CD4-positive, alpha-beta T cell treated with Interleukin-10 for 1 hour (primary cell): ENCODE data around the gene SLC17A9.

Experiments
- DNase-seq: peaks from one replicate; pipeline ENCODE4 v3.0.0-alpha.2; 2020

The SLC17A9 gene, protein sequence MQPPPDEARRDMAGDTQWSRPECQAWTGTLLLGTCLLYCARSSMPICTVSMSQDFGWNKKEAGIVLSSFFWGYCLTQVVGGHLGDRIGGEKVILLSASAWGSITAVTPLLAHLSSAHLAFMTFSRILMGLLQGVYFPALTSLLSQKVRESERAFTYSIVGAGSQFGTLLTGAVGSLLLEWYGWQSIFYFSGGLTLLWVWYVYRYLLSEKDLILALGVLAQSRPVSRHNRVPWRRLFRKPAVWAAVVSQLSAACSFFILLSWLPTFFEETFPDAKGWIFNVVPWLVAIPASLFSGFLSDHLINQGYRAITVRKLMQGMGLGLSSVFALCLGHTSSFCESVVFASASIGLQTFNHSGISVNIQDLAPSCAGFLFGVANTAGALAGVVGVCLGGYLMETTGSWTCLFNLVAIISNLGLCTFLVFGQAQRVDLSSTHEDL

DNA sequence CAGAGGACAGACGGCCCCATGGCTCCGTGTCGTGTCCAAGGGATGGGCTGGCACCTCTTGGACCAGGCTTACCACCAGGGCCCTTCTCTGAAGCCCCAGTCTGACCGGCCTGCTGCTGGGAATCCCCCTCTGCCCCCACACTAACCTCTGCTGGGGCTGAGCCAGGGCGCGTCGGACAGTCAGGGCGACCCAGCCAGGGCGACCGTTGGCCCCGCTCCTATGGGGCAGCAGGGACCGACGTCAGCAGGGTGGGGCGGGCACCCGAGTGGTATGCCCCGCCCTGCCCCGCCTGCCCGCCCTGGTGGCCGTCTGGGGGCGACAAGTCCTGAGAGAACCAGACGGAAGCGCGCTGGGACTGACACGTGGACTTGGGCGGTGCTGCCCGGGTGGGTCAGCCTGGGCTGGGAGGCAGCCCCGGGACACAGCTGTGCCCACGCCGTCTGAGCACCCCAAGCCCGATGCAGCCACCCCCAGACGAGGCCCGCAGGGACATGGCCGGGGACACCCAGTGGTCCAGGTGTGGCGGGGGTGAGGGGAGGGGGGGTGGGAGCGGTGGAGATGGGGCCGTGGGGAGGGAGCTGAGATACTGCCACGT is at the start of gene SLC17A9:
Gene SLC17A9, plus strand, starts transcription at position 337 of the 595 bp plus-strand sequence. Its CDS starts 122 bp downstream, at position 459.
- peak; percentile 51 for DNase-seq

DNA sequence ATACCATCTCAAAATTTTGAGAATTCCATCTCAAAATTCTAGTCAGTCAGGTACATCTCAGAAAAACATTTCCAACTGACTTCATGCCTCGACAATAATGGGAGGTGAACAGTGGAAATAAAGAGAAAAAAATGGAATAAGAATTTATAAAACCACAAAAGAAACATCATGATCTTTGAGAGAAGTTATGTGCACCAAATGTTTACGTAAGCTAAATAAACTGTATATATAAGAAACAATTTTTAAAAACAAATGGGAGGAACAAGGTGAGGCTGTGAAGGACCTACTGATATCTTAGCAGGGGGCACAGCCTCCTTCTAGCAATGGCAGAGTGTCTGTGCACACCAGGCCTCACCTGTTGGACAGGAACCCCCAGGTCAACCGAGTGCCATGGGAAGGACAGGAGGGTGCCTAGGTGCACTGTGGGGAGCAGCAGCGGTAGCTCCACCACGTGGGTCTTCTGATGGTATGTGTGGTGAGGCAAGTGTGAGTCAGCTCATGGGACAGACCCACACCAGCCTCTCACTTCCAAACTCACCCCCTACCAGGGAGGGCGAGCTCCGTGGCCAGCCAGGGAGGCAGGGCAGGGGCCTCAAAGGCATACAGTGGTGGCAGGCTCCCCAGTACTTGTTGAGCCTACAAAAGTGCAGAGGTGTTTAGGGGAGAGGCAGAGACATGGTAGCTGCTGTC is 49.4 kb upstream of the SLC17A9 start:
- DNase-seq = no peak

DNA sequence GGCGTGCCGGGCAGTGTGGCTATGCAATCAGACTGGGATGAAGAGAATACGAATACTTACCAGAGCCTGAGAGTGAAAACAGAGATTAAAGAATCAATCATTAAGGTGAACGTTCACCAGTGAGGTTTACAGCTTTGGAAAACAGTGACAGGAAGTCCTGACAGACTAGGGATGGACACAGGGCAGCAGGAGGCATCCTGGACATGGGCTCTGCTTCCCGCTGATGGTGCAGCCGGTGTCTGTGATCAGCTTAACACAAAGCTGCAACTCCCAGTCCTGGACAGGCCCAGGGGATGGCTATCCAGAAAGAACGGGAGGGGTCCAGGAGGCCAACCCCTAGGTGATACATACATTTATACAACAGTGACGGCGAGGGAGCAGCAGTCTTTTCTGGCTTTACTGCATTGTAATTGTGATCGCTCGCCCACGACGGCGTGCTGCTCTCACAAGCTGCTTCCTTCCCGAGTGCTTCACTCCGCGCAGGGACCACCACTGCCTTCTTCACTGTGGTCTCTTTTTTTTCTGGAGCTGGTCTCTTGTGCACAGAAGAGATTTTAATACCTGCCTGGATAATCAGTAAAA is 46.9 kb upstream of the SLC17A9 start:
- DNase-seq = no peak

DNA sequence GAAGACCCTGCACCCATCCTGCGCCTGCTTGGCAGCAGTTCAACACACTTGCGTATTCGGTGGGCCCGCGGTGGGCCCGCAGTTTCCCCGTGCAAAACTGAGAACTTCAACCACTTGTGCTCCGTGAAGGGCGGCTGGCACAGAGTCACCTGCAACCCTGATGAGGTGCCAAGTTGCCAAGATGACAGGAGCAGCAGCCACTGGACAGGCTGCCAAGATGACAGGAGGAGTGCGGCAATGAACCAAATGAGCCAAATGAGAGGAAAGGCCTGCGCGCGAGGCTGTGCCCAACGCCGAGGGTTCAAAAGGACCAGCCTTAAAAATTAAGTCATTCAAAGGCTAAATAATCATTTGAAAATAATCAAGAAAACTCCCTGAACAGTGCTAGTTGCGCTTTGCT is 46.3 kb upstream of the SLC17A9 start:
- DNase-seq = no peak

DNA sequence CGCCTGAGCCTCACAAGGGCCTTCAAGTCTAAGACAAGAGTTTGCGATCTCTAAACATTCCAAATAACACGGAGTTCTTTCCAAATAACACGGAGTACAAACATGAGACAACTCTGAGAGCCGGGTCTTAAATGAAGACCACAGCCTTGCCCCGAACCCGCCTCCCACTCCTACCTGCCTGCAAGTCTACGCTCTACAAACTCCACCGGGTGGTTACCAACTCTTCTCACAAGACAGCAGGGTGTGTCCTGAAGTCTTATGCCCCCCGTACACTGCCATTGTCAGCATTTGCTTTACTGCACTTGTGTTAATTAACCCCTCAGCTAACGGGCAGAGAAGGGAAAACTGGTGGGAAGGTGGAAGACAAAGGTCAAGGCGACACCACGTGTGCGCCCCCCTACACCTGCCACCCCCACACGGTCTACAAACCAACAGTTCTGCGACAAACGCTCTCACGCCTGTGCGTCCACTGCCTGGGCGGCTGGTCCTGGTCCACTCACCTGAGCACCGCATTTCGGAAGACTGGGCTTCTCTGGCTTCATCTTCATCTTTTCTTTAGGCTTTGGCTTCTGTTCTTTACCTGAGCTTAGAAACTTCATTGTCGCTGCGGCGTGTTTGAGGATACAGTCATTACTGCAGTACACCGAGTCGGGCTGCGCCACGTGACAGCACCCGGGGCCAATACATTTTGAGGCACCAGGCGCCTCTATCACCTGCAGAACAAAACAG is 45.7 kb upstream of the SLC17A9 start:
- no peak for DNase-seq

DNA sequence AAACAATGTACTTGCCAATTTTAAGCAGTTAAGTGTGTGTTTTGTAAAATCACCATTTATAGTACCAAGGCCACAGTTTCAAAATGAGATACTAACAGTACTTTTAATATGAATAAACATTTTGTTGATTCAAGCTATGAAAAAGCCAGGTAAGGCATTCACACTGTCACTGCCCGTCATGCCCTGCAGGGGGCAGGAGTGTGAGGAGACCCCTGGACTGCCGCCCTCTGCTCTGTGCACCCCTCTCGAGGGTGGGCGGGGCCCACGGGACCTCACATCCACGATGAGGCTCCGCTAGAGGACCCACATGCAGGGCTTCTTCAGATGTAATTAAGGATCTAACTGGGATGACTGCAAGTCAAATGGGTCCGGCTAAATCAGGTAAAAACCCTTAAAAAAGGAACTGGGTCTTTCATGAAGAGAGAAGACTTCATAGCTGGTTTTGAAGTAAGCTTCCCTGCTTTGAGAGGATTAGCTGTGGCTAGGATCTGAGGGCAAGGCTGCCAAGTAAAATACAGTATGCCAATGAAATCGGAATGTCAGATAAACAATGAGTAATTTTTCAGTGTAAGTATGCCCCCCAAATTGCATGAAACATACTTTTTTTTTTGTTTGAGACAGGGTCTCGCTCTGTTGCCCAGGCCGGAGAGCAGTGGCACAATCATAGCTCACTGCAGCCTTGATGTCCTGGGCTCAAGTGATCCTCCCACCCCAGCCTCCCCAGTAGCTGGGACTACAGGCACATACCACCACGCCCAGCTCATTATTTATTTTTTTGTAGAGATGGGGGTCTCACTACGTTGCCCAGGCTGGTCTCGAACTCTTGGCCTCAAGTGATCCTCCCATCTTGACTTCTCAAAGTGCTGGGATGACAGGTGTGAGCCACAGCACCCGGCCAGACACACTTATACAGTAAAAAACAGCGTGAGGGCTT is 44.9 kb upstream of the SLC17A9 start:
- DNase-seq = peak; percentile 54

DNA sequence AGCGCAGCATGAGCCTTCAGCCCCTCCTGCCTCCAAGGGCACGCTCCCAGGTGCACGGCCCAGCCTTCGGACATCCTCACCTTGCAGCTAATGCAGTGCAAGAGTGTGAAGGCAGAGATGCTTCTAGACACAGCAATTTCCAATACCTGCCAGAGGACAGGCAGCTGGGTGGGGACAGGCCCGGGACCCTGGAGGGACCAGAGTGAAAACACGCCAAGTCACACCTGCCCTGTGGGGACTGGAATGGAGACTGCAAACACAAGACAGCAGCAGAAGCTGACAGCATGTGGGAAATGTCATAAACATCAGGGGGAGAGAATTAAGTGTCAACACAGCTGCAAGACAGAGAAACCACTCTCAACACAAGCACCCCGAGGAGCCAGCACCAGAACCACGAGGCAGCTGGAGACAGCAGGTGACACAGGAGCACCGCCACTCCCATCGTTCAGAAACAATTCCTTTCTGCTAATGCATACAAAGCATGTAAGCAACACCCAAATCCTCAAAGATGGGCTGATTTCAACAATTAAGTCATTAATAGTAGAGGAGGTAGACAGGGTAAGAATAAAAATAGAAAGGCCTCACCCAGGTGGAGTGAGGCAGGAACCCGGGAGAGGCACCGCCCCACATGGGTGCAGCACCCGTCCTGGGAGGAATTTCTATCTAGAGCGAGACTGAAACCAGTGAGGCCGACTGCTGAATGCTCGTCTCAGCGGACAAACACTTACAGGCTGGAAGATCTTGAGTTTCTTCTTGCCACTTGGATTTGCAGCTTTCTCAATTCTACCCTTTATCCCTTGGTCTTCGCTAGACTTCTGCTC is 43.3 kb upstream of the SLC17A9 start:
- DNase-seq = no peak

DNA sequence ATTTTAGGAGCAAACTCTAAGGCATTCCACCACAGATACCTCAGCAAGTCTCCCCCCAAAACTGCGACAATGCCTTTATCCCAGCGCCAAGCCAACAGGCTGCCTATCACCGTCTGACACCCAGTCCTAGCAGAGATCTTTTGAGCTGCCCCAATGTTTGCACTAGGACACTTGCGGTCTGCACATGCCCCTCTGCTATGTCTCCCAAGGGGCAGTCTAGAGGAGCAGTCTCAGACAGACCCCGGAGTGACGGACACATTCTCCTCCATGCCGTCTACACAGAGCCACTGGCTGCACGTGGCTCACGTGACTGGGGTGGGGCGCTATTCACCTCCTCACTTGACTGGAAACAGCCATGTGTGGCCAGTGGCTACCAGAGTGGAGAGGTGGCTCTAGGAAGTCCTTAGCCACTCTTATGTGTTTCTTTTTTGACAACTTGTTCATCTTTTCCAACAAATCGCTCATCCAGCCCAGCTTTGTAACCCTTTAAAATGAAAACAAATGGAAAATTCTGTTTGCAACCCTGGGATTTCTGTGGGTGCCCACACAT is 42.2 kb upstream of the SLC17A9 start:
- no peak for DNase-seq

DNA sequence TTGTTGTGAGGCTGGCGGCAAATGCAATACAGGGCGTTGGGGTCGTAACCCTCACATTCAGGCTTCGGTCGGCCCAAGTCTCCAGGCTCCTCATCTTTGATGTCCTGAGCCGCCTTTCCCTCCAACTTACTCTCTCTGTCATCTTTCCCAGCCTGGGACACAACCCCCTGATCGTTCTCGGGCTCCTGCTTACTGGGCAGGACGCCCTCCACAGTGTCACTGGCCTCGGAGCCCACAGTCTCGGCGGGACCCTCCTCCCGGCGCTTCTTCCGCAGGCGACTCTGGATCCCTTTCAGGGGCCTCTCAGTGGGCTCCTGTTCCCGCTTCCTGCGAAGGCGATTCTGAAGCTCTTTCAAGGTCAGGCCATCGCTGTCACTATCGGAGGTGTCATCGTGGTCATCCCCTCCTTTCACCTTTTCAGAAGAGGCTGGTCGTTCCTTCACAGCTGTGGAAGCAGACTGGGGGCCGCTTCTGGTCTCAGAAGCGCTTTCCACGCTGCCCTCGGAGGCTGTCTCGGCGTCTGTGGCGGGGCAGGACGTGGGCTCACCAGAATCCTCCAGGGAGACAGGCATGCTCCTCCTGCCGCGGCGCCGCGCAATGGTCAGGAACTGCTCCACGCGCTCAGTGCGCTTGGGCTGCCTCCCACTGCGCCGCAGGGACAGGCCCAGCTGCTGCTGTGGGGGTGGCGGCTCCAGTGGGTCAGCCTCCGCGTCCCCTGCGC is 41.6 kb upstream of the SLC17A9 start:
- no peak for DNase-seq

DNA sequence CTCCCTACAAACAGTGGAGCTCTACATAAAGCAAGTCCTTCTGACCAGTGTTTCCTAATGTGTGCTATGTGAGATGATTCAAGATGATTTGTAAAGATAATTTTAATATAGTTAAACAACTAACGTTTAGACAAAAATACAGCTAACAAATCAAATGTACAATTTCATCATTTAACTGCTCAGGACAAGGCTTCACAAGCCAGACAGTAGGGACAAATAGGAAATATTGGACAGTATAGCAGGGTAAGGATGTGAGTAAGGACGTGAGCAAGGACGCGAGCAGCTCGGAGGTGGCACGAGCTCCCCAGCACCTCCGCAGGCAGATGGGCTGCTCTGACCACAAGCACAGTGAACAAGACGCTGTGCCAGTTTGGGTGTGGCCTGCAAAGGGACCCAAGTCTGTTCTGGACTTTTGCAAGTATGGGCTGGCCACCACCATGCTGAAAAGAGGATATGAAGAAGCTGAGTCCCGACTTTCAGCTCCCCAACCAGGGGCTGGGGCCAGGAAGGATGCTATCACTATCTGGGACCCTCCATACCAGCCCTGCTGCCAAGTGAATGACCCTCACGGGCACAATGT is 40.7 kb upstream of the SLC17A9 start:
- no peak for DNase-seq

DNA sequence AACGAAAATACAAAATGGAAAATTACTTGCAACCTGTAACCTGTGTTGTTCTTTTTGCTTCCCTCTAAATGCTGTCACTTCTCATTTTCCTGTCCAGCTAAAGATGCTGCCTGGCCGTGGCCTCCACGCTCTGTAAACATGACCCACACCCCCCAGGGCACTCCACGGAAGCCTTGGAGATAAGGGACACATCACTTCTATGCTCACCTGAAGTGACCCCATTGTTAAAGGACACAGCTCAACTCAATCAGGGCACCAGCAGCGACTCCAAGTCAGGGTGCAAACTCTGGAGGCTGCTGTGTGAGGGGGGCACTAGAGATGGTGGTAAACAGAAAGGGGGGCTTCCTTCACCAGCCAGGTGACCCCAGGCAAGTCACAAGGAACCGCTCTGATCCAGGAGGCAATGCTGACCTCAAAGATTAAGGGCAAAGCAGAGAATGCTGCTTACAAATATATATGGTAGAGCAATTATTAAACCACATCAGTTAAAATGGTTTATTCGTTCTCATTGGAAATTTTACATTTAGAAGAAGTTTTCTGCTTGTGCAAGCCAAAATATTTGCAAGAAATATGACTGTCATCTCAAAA is 39.4 kb upstream of the SLC17A9 start:
- no peak for DNase-seq

DNA sequence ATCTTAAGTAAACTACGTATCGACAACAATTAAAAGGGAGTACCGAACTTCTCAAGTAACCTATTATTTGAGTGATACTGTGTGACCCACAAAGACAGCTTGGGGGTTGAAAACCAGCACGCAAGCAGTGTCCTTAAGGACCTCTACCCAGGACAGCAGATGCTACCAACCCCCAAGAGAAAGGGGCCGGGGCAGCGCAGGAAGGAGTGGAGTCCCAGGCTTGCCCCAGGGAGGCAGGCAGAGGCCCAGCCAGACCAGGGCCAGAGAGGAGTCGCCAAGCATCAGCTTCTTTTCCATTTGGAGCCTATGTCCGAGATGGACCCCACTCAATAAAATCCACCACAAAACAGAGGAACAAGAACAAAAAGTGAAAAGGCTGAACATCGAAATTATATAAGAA is 38.1 kb upstream of the SLC17A9 start:
- no peak for DNase-seq

DNA sequence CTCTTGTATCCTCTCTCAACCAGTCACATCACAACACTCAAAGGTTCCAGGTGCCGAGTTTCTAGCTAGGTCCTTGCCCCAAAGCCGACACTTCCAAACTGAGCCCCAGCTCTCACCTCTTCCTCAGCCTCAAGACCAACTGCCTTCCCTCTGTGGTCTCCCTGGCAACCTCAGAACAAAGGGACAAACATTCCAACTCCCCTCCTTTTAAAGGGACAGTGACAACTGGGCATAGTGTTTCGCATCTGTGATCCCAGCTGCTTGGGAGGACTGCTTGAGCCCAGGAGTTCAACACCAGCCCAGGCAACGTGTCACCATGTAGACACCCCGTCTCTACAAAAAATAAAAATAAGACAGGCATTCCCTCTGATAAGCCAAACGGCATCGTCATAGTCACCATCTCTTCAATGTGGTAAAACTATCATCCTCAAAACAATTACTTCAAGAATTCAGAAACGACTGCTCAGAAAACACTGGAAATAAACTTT is 37.5 kb upstream of the SLC17A9 start:
- DNase-seq = no peak

DNA sequence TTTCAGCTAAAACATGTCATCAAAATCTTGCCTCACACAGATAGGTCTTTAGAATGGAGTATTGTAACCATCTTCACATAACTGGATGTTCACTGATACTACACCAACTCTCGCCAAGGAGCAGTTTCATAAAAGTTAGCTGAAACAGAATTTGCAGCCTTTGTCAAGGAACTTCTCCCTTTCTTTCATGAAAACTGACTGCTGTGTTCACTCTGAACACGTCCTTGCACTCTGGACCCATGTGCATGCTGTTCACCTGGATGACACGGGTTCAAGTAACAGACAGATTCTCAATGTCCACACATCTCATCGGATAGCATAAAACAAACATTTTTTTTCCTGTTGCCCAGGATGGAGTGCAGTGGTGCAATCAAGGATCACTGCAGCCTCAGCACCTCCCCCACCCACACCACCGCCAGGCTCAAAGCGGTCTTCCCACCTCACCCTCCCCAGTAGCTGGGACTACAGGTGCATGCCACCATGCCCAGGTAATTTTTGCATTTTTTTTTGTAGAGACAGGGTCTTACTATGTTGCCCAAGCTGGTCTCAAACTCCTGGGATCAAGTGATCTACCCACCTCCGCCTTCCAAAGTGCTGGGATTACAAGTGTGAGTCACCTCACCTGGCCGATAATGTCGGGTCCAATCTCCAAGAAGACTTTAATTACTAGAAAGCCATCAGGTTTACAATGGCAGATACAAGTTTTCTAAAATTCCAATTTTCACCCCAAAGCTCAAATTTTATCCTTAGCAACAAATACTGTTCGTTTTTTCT is 35.6 kb upstream of the SLC17A9 start:
- no peak for DNase-seq

DNA sequence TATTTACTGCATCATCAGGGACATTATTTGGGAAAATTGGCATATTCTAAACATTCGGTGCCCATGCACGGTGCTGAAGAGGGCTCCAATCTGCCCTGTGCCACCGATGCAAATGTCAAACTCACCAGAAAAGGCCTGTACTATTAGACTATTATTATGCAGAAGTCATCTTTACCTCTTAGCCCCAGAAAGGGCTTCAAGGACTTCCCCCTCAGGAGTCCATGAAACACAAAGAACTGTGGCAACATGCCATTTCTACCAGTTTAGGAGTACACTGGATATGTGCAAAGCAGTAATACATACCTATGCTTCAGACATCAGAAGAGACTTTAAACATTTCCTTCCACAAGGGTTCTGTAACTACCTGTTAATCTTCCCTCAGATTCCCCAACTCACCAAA is 34.8 kb upstream of the SLC17A9 start:
- DNase-seq = no peak

DNA sequence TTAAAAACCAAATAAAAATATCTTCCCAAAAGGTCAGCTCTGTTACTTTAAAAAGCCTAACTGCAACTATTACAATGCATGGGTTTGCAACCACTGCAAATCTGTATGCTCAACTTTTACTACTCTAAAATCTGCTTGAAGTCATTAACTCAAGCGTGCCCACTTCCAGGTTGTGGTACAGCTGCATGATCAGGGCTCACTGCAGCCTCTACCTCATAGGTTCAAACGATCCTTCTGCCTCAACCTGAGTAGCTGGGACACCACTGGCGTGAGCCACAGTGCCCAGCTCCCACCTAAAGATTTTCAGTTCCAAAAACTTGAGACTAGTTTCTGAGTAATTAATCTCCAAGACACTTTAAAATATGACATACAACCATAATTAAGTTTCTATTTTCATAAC is 34.4 kb upstream of the SLC17A9 start:
- DNase-seq = no peak

DNA sequence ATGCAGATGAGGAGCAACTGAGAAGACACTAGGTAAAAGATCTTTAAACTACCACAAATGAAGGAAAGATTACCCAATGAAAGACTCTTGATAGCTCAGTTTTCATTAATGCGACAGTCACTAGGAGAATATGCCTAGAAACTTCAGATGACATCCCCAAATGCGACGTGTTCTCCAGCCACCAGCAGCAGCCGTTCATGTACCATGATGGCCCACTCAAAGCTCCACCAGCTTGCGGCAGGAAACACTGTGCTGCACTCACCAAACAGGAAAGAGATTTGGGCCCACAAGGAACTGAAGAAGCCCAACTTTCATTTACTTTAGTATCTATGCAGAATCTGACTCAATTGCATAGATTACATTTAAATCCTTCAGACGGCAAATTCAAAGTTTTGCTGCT is 33.7 kb upstream of the SLC17A9 start:
- peak; percentile 61 for DNase-seq

DNA sequence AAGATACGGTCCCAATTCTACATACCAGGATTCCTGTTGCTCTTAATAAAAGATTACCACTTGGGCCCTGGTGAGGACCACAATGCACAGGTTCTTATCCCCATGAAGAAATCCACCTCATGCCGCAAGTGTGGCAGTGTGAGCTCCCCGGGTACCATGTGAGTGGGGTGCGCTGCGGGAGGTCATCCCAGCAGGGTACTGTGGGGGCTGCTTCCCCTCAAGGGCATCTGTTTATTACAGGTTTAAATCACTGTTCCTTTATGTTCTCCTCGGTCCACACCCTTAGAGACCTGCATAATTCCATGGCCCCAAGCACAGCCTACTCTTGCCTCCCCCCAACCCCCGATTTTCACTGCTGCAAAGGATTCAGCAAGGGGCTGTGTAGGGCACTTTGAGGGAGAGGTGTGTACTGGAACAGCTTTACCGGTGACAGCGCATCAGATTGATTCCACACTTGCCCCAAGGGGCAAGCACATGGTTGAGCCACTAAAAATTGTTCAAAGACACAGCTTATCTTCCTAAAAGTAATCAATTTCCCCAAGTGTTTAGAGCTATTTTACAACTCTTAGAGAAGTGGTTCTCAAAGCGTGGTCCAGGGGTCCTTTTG is 32.4 kb upstream of the SLC17A9 start:
- DNase-seq = no peak
